ENCODE data around the gene USP37.
A peak's percentile ranks its signal among the peaks of the same experiment; 100 is the strongest.
"Not testable (repeated sequence)": the region's sequence is repeated elsewhere in the genome, so short reads cannot be mapped to it uniquely, and the experiment has no call there.

The USP37 gene

DNA sequence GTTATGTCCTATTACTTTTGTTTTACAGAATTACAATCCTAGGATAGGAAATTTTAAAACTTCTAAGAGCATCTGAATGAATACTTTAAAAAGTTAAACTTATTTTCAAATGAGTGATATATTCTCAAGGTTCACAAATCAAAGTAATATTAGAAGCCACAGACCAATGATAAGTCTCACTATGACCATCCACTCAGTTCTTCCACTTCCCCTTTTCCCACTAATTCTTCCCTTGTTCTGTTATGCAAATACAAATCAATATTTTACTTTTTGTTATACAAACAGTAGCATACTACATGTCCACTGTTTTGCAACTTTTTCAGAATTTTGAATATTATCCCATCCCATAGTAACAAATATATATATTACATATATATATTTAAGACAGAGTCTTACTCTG is 20.2 kb downstream of the USP37 start:
- no peak for DNase-seq

DNA sequence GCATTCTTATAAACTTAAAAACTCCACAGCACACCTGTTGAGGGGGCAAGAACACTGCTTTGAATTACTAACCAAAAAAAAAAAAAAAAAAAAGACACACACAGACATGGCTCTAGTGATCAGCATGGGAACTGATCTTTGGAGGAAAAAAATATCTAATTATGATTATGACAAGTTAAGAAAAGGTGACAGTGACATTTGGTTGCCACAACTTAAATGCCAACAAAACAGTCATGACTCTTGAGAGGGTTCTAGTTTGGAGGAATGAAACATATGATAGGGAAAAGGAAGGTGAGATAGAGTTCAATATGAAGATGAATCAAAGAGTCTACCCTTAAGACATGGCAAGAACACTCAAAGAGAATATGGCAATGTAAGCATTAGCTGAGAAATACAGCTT is 20.6 kb downstream of the USP37 start:
- DNase-seq: no peak

DNA sequence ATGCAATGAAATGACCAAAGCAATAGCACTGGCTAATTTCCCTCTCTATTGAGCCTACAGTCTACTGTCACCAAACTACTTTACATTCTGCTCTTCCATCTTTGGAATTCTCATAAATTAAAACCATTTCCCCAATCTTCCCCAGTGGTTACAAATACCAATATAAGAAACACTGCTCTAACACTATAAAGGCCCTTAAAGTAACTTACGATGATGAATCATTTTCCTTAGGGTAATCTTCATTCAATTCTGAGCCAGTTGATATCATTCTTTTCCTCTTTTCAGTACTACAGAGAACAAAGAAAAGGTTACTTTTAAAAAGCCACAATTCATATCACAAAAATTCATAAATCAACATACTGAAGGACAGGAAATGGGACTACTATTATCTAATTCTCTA is 22.1 kb downstream of the USP37 start:
- DNase-seq: no peak

DNA sequence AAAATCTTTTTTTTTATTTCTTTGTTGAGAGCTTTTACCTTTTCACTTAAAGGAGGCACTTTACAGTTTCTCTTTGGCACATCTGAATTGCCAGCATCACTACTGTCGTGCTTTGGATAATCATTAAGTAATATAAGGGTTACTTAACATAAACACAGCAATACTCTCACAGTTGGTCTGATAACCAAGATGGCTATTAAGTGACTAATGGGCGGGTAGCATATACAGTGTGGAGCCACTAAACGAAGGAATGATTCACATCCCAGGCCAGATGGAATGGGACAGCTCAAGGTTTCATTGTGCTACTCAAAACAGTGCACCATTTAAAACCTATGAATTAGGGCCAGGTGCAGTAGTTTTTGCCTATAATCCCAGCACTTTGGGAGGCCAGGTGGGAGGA is 28.1 kb downstream of the USP37 start:
- DNase-seq: no peak

DNA sequence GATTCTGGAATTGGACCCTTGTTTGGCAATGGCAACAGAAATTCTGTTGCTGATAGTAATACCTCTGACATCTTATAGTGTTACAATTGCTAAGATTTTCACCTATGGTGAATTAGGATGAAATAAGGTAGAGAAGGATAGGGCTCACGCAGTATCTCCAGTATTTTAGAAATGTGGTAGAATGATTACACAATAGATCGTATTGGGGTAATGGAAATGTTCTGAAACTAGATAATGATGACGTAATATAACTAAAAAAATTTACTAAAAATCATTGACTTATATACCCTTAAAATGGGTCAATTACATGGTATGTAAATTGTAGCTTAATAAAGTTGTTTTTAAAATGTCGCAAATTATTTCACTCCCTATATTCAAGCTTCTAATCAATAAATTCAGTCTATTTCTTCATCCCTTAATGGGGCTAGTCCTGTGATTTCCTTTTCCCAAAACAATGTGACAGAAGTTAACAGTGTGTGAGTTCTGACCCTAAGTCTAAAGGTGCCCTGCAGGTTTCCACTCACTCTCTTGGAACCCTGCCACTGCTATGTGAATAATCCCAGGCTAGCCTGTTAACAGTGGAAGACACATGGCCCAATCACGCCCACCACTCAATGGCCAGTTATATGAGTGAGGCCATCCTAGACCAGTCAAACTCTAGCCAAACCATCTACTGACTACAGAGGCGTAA is 31.2 kb downstream of the USP37 start:
- no peak for DNase-seq

DNA sequence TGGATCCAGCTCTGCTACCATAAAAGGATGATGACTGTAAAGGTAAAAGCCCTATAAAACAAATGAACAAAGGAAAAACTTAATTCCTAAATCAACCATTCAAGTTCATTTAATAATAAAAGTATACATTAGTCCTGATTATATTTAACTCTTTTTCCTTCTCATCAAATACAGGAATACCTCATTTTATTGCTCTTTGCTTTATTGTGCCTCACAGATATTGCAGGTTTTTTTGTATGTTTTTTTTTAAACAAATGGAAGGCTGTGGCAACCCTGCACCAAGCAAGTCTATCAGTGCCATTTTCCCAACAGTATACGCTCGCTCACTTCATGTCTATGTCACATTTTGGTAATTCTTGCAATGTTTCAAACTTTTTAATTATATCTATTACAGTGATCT is 38.2 kb downstream of the USP37 start:
- DNase-seq: no peak

DNA sequence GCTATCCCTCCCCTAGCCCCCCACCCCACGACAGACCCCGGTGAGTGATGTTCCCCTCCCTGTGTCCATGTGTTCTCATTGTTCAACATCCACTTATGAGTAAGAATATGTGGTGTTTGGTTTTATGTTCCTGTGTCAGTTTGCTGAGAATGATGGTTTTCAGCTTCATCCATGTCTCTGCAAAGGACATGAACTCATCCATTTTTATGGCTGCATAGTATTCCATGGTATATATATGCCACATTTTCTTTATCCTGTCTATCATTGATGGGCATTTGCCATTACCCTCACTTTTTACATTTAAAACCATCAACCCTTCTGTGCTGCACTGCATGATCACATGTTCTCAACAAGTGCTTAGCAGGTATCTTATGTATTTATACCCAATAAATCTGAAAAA is 39.7 kb downstream of the USP37 start:
- DNase-seq: not testable (repeated sequence)

DNA sequence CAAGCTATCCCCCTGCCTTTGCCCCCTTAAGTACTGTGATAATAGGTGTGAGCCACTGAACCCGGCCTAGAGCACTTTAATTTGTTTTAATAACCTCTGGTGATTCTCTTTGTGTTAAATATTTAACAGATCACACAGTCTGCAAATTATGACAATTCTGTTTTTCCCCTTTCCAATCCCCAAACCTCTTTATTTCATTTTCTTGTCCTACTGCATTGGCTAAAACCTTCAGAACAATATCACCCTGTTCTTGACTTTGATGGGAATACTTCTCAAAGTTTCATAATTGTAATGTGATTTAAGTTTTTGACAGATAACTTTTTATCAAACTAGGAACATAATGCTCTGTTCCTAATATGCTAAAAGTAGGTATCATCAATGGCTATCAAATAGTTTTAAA is 44.5 kb downstream of the USP37 start:
- no peak for DNase-seq

DNA sequence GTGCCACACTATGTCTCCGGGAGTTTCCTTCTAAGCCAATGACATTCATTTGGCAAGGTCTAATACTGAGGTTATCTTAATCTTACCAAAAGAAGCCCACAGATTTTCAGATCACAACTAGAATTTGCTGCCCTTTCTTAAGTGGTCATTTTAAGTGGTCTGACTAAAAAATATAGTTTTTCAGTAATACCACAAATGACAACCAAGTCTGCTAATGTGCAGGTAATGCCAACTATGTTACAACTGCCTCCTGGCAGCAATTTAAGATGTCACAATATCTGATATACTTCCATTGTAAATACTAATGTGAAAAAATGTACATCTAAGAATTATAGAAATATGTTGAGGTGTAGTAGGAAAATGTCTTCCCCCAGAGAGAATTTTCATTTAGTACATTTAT is 49.3 kb downstream of the USP37 start:
- DNase-seq: no peak

DNA sequence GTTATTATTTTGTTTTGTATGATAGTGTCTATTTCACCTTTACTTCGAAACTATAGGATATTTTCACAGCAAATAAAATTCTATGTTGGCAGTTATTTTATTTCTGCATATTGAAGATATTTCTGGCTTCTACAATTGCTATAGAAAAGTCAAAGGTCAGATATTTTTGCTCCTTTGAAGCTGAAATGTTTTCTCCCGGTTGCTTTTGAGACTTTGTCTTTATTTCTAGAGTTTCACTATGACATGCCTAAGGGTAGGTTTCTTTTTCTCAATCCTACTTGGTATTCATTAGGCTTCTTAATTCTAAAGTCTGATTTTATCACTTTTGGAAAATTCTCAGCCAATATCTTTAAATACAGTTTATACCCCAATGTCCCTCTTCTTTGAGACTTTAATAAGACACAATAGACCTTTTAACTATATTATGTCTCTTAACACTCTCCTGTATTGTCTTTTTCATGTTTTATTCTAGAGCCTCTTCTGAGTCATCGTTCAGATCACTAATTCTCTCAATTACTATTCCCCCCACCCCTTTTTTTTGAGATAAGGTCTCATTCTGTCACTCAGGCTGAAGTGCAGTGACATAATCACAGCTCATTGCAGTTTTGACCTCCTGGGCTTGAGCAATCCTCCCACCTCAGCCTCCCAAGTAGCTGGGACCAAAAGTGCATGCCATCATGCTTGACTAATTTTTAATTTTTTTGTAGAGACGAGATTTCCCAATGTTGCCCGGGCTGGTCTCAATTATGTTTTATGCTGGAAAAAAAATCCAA is 50.5 kb downstream of the USP37 start:
- peak in 3 of 4 experiments; percentile 12 to 24 (median 15) for DNase-seq

DNA sequence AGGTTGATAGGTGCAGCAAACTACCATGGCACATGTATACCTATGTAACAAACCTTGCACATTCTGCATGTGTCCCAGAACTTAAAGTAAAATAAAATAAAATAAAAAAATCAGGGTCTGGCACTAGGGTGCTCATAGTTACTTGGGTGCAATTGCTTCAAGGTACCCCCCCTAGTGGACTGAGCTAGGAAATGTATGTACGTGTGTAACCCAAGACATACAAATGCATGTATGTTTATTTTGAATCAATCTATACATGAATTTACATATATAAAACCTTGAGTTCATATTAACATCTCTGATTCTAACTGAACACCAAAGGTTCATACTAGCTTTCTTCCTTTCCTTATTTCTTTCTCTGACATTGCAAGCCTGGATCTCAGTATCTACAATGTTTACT is 51.5 kb downstream of the USP37 start:
- peak; percentile 16 to 61 (median 42) for DNase-seq

DNA sequence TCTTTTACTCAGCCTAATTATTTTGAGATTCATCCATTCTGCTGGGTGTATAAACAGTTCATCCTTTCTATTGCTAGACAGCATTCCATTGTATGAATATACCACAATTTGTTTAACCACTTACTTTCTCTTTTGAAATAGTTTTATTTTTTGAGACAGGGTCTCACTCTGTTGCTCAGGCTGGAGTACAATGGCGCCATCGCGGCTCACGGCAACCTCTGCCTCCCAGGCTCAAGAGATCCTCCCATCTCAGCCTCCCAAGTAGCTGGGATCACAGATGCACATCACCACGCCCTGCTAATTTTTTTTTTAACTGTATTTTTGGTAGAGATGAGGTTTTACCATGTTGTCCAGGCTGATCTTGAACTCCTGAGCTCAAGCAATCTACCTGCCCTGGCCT is 54.5 kb downstream of the USP37 start:
- DNase-seq: no peak

DNA sequence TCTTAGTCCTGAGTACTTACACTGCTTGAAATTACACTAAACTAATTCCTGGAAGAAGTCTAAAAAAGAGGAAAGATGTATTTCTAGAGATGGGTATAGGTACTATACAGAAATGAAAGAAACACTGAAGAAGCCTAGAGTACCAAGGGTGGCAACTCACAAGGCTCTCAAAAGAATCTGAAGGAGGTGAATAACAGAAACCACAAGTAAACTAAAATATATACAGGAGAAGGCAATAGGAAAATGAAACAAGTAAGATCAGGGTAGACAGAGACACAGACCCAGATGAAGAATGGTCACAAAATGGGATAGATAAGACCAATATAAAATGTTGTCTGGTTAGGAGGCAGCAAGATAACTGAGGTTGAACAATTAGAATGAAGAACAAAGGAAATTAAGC is 59.9 kb downstream of the USP37 start:
- no peak for DNase-seq

DNA sequence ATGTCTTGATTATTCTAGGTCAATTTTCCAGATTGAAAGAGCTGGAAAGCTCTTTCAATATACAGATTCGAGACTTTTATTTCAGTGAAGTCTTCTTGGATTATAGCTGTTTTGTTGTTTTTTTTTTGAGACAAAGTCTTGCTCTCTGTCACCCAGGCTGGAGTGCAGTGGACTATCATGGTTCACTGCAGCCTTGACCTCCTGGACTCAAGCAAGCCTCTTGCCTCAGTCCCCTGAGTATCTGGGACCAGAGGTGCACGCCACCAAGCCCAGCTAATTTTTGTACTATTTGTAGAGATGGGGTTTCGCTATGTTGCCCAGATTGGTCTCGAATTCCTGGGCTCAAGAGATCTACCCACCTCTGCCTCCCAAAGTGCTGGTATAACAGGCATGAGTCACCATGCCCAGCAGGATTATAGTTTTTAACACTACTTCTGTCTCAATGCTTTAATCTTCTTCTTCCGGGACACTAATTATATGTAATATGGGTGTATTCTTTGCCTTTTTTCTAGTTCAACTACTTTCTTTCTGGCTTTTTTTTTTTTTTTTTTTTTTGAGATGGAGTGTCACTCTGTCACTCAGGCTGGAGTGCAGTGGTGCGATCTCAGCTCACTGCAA is 62.3 kb downstream of the USP37 start:
- DNase-seq: no peak

DNA sequence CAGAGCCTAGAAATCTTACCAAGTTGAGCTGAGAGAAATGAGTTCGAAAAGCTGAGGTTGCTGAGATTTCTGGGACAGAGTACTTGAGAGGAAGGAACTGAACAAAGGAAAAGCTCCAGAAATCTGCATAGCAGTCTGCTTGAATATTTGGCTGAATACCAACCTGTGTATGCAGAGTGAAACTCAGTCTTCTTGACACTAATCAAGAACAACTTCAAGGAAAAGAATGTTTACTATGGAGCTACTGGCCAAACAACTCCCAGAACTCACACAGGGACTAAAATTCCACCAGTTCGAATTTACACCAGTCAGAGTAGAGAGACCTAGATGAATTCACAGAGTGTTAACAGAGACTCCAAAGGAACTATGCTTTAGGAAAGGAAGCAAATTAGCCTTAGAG is 66.5 kb downstream of the USP37 start:
- DNase-seq: peak in 1 of 4 experiments; percentile 3

DNA sequence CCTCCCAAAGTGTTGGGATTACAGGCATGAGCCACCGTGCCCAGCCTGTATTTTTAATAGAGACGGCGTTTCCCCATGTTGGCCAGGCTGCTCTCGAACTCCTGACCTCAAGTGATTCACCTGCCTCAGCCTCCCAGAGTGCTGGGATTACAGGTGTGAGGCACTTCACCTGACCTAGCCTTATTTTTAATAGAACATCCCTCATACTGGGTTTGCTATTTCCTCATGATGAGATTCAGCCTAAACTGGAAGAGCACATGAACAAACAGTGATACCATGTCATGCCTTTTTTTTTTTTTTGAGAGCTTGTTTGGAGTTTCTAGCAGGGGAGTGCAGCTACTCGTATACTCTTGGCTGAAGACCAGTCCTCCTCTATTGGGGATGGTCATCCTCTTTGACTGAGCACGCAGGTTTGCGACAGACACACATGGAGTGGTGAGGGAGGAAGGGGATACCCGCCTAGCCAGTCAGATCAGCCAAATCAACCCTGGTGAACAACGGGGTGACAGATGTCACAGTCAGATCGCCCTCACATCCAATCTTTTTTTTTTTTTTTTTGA is 67.6 kb downstream of the USP37 start:
- no peak for DNase-seq

DNA sequence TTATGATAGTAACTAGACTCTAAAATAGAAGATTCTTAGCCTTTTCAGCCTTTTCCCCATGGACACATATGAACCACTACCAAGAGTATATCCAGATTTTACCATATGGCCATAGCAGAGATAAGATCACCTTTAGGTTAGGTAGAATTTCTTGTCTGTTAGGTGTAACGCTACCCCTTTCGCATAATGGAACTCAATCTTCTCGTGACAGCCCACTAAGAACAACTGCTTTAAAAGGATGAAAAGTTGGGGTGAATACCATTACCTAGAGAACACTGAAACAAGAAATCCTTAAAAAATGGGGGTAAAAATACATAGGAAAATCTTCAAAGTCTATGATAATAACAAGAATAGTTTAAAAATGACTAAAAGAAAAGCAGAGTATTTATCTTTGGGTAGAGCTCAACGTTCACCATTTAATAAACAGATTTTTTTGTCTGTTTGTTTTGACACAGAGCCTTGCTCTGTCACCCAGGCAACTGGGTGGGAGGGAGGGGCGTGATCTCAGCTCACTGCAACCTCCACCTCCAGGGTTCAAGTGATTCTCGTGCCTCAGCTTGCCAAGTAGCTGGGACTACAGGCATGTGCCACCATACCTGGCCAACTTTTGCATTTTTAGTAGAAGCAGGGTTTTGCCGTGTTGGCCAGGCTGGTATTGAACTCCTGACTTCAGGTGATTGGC is 82.0 kb downstream of the USP37 start:
- DNase-seq: no peak

DNA sequence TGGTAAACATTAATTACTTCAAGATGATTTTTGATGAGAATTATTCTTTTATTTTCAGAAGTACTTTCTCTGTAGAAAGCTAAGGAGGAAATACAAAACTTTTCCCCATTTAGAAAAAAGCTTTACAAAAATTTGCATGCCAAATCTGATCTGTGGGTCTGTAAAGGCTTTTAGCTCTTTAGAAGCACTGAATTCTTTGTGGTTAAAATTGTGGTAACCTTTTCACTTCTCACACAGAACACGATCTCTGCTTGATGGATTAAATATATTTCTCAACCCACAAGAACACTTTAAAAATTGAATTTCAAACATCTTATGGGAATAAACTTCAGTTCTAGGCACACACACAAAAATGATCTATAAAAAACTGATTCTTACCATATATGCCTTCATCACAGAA is 85.5 kb downstream of the USP37 start:
- DNase-seq: no peak

DNA sequence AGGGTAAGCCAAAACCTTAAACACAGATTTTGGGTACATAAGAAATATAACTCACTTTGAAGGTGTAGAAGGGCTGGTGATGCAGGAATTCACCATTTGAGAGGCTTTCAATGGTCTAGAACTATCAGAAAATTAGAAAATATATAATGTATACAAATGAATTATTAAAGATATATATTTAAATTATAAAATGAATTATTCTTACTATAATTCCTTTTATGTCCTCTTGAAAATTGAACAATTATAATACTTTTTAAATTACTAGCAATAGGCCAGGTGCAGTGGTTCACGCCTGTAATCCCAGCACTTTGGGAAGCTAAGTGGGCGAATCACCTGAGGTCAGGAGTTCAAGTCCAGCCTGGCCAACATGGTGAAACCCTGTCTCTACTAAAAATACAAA is 88.6 kb downstream of the USP37 start:
- no peak for DNase-seq

DNA sequence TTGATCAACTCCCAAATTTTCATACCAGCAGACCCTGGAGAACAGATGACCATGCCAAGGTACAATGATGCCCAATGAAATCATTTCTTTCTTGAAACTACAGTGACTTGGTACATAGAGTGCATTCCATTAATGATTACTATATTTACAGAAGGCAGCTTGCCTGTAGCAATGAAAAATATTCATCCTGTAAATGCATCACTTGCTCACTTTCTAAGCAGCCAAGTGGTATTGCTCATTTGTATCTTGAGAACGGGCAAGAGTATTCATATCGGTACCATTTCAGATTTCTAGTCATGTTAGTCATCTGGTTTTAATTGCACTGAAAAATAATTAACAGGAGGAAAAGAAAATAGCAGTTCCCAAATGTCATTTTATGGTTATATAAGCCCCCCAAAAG is 89.6 kb downstream of the USP37 start:
- DNase-seq: no peak

DNA sequence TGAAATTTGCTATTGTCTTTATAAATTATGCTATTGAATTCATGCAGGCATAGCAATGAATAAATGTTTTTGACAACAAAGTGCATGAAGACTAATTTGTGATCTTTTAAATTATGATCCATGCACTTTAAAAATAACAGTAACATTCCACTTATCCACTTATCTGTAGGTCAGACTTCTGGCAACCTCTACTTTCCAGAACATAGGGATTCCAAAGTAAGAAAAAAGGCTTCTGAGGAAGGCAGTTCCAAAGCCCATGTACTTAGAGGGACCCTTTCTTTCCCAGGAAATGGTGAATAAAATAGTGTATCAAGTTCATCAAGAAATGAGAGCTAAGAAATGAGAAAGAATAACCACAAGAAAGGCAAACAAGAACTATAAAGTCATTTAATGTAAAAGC is 90.9 kb downstream of the USP37 start:
- DNase-seq: no peak

DNA sequence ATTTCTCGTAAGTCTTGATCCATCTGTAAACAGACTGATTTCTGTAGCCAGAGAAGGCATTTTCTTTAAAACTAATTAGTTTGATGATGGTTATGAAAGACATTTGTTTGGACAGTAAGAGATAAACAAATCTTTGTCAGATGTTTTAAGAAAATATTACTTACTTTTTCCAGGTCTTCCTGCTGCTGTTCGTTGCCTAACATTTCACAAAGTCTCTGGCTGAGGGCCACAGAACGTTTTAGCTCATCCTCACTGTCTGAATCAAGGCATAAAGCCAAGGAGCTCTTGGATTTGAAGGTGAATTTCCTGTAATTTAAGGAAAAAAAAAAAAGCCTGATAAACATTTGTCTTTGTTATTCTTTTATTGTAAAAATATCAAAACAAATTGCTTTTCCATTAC is 91.5 kb downstream of the USP37 start:
- DNase-seq: no peak

DNA sequence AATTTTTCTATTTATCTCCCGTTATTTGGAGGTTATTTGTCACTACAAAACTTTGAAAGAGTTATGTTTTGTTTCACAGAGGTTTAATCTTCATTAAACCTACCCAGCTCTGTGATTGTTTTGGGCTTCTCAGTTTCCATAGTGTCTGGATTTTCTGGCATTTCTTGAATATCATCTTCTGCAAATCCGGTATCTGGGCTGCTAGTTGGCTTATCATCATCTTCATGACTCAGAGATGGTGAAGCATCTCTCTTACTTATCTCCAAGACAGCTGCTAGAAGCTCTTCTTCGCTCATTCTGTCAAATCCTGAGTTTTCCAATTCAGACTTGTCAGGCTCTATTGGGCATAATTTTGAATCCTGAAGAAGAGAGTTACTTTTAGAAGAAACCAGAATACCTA is 93.6 kb downstream of the USP37 start:
- no peak for DNase-seq

All from suppressor macrophage (primary cell).